Activated CD4-positive, alpha-beta T cell treated with anti-CD3 and anti-CD28 coated beads, Interleukin-10, Interleukin-2, amounts not matched to agents 100 ng/mL and 50 ng/mL, durations not matched to agents 16 hours and 8 hours (primary cell): ENCODE measurements around the gene CLN5.
A peak's percentile ranks its signal among the peaks of the same experiment; 100 is the strongest.
"Not testable (repeated sequence)": the region's sequence is repeated elsewhere in the genome, so short reads cannot be mapped to it uniquely, and the experiment has no call there.

ENCODE experiments used
- DNase-seq: peaks from one replicate; pipeline ENCODE4 v3.0.0-alpha.2; 2020

CLN5 gene

GRCh38 chr13:76976490-76976889 is 15.4 kb upstream of the CLN5 start:
- DNase-seq, result no peak

DNA sequence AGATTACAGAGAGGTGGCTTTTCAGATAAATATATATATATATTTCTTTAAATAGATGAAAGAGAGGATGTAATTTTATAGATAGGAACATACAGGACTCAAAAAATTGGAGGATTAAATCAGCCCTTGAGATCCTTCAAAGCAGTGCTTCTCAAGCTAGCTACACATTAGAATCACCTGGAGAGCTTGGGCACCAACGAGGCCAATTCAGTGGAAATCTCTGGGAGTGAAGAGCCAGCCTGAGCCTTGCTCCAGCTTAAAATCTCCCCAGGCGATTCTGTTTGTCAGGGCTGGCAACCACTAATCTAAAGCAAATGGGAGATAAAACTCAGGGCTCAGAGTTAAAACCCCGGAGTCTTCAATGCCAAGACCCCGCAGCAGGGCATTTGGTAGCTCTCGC is 15.0 kb upstream of the CLN5 start:
- no peak for DNase-seq

GRCh38 chr13:76980075-76980718 is 11.7 kb upstream of the CLN5 start:
- peak; percentile 87 for DNase-seq

- no peak for DNase-seq
These were observed 9.8 kb upstream of the CLN5 start for GRCh38 chr13:76982061-76982460.

DNA sequence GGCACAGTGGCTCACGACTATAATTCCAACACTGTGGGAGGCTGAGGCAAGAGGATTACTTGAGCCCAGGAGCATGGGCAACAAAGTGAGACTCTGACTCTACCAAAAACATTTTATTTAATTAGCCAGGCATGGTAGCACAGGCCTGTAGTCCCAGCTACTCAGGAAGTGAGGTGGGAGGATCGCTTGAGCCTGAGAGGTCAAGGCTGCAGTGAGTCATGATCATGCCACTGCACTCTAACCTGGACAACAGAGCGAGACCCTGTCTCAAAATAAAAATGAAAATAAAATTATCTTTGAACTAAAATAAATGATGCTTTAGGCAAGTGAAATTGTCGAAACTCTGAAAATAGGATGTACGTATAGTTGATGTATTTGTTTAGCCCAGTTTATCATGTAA is 8.2 kb upstream of the CLN5 start:
- DNase-seq, result no peak

DNA sequence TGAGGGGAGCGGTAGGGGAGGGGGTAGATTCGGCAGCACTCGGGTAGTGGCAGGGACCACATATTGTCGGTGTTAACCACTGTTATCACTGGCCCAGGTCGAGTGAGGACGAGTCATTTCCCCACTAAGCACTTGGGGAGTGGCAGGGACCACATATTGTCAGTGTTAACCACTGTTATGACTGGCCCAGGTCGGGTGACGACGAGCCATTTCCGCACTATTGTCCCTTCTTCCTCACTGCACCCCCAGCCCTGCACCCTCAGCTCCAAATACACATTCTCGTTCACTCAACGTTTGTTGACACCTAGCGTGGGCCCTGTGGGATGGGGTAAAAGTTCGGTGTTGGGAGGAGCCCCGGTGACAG is 467 bp upstream of the CLN5 start:
- DNase-seq, result peak; percentile 93

DNA sequence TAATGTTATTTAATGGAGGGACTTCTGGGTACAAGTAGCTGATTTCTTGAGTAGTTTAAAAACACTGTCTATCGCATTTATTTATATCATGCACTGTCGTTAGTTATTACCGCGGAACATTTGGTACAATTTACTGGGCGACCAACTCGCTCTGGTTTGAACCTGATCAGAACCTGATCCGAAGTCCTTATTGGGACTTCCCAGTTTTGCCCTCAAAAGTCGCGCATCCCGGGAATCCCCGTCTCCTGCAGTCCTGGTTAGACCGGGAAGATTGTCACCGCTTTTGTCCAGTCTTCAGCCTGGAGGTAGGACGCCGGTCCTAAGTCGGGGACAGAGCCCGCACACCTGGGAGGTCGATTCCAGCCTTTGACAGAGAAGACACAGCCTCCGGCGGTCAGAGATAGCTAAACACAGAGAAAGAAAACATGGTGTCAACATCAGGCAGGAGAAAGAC is 694 bp downstream of the CLN5 start:
- peak; percentile 14 for DNase-seq

- no peak for DNase-seq
These were observed 1.1 kb downstream of the CLN5 start for GRCh38 chr13:76993021-76993420.

- no peak for DNase-seq
These were observed 1.6 kb downstream of the CLN5 start for GRCh38 chr13:76993473-76993872.

DNA sequence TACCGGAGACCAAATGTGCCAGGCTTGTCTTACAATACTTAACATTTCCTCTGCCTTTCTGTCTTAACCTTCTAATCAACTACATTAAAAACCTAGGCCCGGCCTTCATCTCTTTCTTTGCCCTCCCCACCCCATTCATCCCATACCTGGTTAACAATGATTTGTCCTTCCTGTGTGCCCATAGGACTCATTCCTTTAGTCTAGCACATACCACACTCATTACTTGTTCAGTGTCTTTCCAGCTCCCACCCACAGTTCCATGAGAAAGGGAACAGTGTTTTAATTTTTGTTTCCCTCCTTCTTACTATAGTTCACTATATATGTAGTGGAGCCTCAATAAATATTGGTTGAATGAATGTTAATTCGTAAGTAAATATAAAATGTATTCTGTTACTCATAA is 2.4 kb downstream of the CLN5 start:
- DNase-seq, result no peak

DNA sequence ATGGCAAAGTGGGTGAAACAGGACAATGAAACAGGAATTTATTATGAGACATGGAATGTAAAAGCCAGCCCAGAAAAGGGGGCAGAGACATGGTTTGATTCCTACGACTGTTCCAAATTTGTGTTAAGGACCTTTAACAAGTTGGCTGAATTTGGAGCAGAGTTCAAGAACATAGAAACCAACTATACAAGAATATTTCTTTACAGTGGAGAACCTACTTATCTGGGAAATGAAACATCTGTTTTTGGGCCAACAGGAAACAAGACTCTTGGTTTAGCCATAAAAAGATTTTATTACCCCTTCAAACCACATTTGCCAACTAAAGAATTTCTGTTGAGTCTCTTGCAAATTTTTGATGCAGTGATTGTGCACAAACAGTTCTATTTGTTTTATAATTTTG is 8.6 kb downstream of the CLN5 start:
- no peak for DNase-seq

GRCh38 chr13:77001540-77001939 is 9.7 kb downstream of the CLN5 start:
- no peak for DNase-seq

- no peak for DNase-seq
These were observed 10.2 kb downstream of the CLN5 start for GRCh38 chr13:77001963-77002587.

DNA sequence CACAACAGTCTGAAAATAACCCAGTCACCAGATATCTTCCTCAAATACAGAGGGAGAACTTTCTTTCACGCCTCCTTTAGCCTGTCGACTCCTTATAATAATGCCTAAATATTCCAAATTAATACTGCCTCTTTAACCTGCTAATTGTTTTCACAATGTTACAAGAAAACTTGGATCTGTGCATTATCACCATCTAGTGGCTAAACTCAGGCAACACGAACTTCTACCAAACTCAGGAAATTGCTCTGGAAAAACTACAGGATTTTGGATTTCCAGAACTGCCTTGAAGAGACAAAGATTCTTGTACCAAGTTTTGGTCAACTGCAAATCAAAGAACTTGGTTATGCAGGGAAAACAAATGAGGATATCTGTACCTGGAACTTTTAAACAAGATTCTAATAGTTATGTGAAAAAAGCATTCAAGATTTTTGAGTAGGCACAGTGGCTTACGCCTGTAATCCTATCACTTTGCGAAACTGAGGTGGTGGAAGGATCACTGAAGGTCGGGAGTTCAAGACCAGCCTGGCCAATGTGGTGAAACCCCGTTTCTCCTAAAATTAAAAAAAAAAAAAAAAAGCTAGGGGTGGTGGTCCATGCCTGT is 10.8 kb downstream of the CLN5 start:
- no peak for DNase-seq

DNA sequence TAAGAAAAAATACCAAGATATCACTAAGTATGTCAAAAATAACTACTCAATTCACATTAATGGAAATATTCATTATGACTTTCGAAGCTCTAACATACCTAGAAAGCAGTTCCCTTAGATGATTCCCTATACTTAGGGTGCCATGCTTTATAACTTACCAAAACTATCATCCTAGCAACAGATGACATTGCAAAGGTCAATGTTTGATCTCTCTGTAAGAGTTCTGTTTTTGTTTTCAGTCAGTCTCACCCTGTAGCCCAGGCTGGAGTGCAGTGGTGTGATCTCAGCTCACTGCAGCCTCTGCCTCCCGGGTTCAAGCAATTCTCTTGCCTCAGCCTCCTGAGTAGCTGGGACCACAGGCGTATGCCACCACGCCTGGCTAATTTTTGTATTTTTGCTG is 16.5 kb downstream of the CLN5 start:
- DNase-seq, result peak; percentile 29

GRCh38 chr13:77009011-77009410 is 17.1 kb downstream of the CLN5 start:
- peak; percentile 78 for DNase-seq

GRCh38 chr13:77009719-77010118 is 17.8 kb downstream of the CLN5 start:
- not testable (repeated sequence) for DNase-seq

DNA sequence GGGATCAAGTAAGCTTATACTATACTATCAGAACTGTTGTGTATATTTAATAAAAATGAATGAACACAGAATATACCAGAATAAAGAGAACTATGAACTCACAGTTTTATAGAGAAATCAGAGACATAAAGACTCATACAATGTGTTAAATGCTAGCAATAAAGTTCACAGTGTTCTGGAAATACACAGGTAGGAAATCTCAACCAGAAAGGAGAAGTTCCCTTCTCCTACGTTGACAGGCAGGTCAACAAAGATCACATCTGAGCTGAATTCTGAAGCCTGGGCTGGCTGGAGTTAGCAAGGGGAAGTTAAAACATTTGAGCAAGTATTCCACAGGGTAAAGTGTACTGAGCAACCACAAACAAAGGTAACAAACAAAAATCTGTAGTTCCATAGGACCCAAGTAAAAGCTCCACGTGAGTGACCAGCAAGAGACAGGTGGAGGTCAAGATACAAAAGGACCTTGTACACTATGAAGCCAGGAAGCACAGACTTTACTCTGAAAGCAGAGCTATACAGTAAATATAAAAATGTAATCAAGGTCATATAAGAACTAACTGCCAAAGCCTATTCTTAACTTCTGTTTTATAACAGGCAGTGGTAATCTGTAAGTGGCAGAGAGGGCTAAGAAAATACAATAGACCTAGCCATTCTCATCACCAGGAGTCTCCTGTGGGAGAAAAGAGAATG is 22.1 kb downstream of the CLN5 start:
- no peak for DNase-seq

GRCh38 chr13:77014906-77015685 is 23.2 kb downstream of the CLN5 start:
- DNase-seq, result no peak

DNA sequence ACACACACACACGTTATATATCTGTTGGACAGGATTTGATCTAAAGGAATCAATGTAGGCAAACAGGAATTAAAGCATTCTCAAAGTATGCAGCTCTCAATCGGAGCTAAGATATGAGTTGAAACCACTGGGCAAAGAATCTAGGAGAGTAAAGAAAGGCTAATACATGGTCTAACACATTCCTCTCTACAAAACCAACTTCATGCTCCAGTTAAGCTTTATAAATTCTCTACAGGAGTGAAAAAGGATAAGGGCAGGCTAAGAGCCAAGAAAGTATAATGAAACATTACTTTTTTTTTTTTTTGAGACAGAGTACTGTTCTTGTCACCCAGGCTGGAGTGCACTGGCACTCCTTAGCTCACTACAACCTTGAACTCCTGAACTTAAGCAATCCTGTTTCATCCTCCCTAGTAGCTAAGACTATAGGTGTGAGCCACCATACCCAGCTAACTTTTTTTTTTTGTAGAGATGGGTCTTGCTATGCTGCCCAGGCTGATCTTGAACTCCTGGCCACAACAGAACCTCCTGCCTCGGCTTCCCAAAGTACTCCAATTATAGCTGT is 24.5 kb downstream of the CLN5 start:
- DNase-seq, result no peak

DNA sequence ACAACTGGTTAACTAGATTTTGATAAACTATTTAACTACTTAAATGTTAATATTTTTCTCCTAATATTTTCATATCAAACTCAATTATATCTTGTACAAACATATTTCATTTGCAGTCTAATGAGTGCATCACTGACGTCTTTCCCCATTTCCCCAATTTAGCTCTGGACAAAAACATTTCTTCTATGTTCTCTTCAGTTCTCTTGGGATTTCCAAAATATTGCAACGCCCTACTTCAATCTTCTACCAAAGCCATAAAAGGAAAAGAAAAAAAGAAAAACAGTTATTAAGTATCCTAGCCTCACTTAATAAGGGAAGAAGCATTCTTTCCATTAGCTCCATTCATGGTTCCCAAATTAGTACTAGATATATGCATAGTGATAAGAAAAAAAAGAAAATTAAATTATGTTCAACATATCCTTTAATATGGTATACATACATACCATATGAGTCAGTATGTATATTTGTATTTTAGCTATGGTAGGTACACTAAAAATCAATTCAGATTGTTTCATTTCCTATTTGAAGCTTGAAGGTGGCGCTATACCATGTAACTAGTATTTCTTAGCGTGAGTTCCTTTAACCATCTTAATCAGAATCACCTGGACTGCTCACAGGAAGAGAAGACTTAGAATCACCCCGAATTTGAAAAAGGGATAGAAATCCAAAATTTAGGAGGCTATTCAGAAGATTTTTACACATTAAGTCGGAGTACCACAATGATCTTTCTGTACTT is 25.2 kb downstream of the CLN5 start:
- no peak for DNase-seq

DNA sequence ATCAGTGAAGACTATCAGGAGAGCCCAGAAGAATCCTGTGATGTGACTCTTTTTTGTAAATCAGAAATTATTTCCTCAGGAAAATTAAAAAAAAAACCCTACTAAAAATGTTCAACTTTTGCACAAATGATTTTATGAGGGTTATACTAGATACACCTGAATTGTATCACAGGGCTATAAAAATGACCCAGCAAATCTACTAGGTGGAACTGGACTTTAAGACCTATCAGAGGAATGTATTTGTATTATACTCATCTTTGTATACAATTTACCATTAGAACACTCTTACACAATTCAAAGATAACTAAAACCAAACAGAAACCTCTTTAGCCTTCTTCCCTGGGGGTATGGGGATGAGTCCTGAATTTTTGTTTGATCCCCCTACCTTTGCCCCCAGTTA is 27.9 kb downstream of the CLN5 start:
- DNase-seq, result no peak
